Liver (tissue), 3 donors: Measurements from ENCODE around the gene SLC25A45.

Experiments used
- ATF3 ChIP-seq: IDR thresholded peaks from 2 replicates; pipeline ENCODE4 v1.6.1; 2016; ENCODE audit warnings: antibody characterized with exemption
- CTCF ChIP-seq: fragments of 150-350 bp; IDR thresholded peaks from 2 replicates; pipeline ENCODE4 v1.5.1; 2017; ENCODE audit warnings: improper control_type of control experiment, low read depth, low read length; ENCODE audit not compliant: missing input control
- EGR1 ChIP-seq, 2 donors: IDR thresholded peaks; 2 replicates each; pipeline ENCODE4 v1.6.1; 2016 to 2018; ENCODE audit warnings: antibody characterized with exemption in 2 of 2, low read depth in 2 of 2
- FOXA2 ChIP-seq: IDR thresholded peaks from 2 replicates; pipeline ENCODE4 v1.6.1; 2016; ENCODE audit warnings: antibody characterized with exemption
- GABPA ChIP-seq, 2 donors: IDR thresholded peaks in 1 of 2; conservative IDR thresholded peaks in 1 of 2; 2 replicates each; pipeline ENCODE4 v1.6.1; 2016; ENCODE audit warnings: antibody characterized with exemption in 2 of 2, mild to moderate bottlenecking in 1 of 2, moderate library complexity in 1 of 2
- JUND ChIP-seq, 2 donors: IDR thresholded peaks; 2 replicates each; pipeline ENCODE4 v1.6.1; 2016; ENCODE audit warnings: antibody characterized with exemption in 2 of 2
- MAX ChIP-seq: IDR thresholded peaks from 2 replicates; pipeline ENCODE4 v1.6.1; 2016; ENCODE audit warnings: antibody characterized with exemption
- NR2F2 ChIP-seq: IDR thresholded peaks from 2 replicates; pipeline ENCODE4 v1.6.1; 2016; ENCODE audit warnings: antibody characterized with exemption
- RAD21 ChIP-seq, 2 donors: IDR thresholded peaks; 2 replicates each; pipeline ENCODE4 v1.6.1; 2016; ENCODE audit warnings: antibody characterized with exemption in 2 of 2, mild to moderate bottlenecking in 2 of 2
- REST ChIP-seq: IDR thresholded peaks from 2 replicates; pipeline ENCODE4 v1.6.1; 2016; ENCODE audit warnings: antibody characterized with exemption, mild to moderate bottlenecking
- SP1 ChIP-seq: IDR thresholded peaks from 2 replicates; pipeline ENCODE4 v1.6.1; 2018; ENCODE audit warnings: antibody characterized with exemption, mild to moderate bottlenecking
- TAF1 ChIP-seq: conservative IDR thresholded peaks from 2 replicates; pipeline ENCODE4 v1.6.1; 2016; ENCODE audit warnings: antibody characterized with exemption, mild to moderate bottlenecking
- YY1 ChIP-seq: IDR thresholded peaks from 2 replicates; pipeline ENCODE4 v1.6.1; 2016; ENCODE audit warnings: antibody characterized with exemption, mild to moderate bottlenecking
- donor health status: healthy.
- donor health status: healthy.

GRCh38 chr11:65404210-65404609 lies 21.8 kb upstream of the SLC25A45 start:
- no peak for TF ChIP-seq CTCF
- TF ChIP-seq REST, result no peak
- no peak for TF ChIP-seq YY1
- no peak for TF ChIP-seq RAD21 (IDR thresholded peaks at IDR 0.05)
- TF ChIP-seq EGR1 (IDR thresholded peaks at IDR 0.05; ENCODE audit: low read depth in 2 of 2), result no peak
- TF ChIP-seq ATF3, result no peak
- TF ChIP-seq SP1, result no peak
- no peak for TF ChIP-seq GABPA (IDR thresholded peaks at IDR 0.05 in 1 of 2, conservative IDR thresholded peaks at IDR 0.05 in 1 of 2)
- no peak for TF ChIP-seq TAF1
- TF ChIP-seq JUND (IDR thresholded peaks at IDR 0.05), result no peak
- no peak for TF ChIP-seq NR2F2
- no peak for TF ChIP-seq FOXA2
- TF ChIP-seq MAX, result no peak
